ENCODE data around the gene PGC.

The PGC gene

GRCh38 chr6:41733707-41734665 lies 13.2 kb downstream of the PGC start:
- peak overlapping the region; percentile 10 for H3K27ac ChIP-seq (ENCODE audit: low read depth, low read length)
- peak overlapping the region; percentile 76 for H3K4me3 ChIP-seq (ENCODE audit: low read depth, low read length)
- H3K36me3 ChIP-seq (ENCODE audit: control insufficient read depth, insufficient read depth, low read length), result no peaks in the 10 kb centered on the region
- peaks cover 40% of the 10 kb centered on the region for H3K4me1 ChIP-seq (ENCODE audit: control insufficient read depth, insufficient read depth, low read length)
- peaks cover 2% of the 10 kb centered on the region; the same call in 1 of the 2 replicates for H3K27me3 ChIP-seq (ENCODE audit: control insufficient read depth, insufficient read depth, low read length)
- H3K9me3 ChIP-seq (ENCODE audit: control insufficient read depth, insufficient read depth, low read length), result no peaks in the 10 kb centered on the region
- H3K9ac ChIP-seq (ENCODE audit: low read depth, low read length), result no peak overlapping the region

- no peaks in the 10 kb centered on the region for H3K9me3 ChIP-seq (ENCODE audit: control insufficient read depth, insufficient read depth, low read length)
- no peaks in the 10 kb centered on the region for H3K36me3 ChIP-seq (ENCODE audit: control insufficient read depth, insufficient read depth, low read length)
- peak overlapping the region; percentile 76 for H3K4me3 ChIP-seq (ENCODE audit: low read depth, low read length)
- H3K9ac ChIP-seq (ENCODE audit: low read depth, low read length), result no peak overlapping the region
- peaks cover 44% of the 10 kb centered on the region for H3K4me1 ChIP-seq (ENCODE audit: control insufficient read depth, insufficient read depth, low read length)
- peak overlapping the region; percentile 10 for H3K27ac ChIP-seq (ENCODE audit: low read depth, low read length)
- peaks cover 2% of the 10 kb centered on the region; the same call in 1 of the 2 replicates for H3K27me3 ChIP-seq (ENCODE audit: control insufficient read depth, insufficient read depth, low read length)
Measured at GRCh38 chr6:41733360-41733706, 13.9 kb downstream of the PGC start.

- Histone ChIP-seq H3K4me1 (ENCODE audit: control insufficient read depth, insufficient read depth, low read length) (peaks cover 47% of the 10 kb centered on the region), H3K4me3 (ENCODE audit: low read depth, low read length) (peak overlapping the region; percentile 76), H3K9ac (ENCODE audit: low read depth, low read length) (no peak overlapping the region), H3K9me3 (ENCODE audit: control insufficient read depth, insufficient read depth, low read length) (no peaks in the 10 kb centered on the region), H3K36me3 (ENCODE audit: control insufficient read depth, insufficient read depth, low read length) (no peaks in the 10 kb centered on the region), H3K27me3 (ENCODE audit: control insufficient read depth, insufficient read depth, low read length) (peaks cover 2% of the 10 kb centered on the region; the same call in 1 of the 2 replicates), H3K27ac (ENCODE audit: low read depth, low read length) (no peak overlapping the region)
Measured at GRCh38 chr6:41732591-41733359, 14.4 kb downstream of the PGC start.

- Histone ChIP-seq H3K4me1 (ENCODE audit: control insufficient read depth, insufficient read depth, low read length) (peaks cover 47% of the 10 kb centered on the region), H3K36me3 (ENCODE audit: control insufficient read depth, insufficient read depth, low read length) (no peaks in the 10 kb centered on the region), H3K4me3 (ENCODE audit: low read depth, low read length) (no peak overlapping the region), H3K27me3 (ENCODE audit: control insufficient read depth, insufficient read depth, low read length) (peaks cover 2% of the 10 kb centered on the region; the same call in 1 of the 2 replicates), H3K9me3 (ENCODE audit: control insufficient read depth, insufficient read depth, low read length) (no peaks in the 10 kb centered on the region), H3K27ac (ENCODE audit: low read depth, low read length) (no peak overlapping the region), H3K9ac (ENCODE audit: low read depth, low read length) (no peak overlapping the region)
Measured at GRCh38 chr6:41732149-41732548, 15.0 kb downstream of the PGC start.

- Histone ChIP-seq H3K27me3 (ENCODE audit: control insufficient read depth, insufficient read depth, low read length) (peaks cover 2% of the 10 kb centered on the region; the same call in 1 of the 2 replicates), H3K9me3 (ENCODE audit: control insufficient read depth, insufficient read depth, low read length) (no peaks in the 10 kb centered on the region), H3K27ac (ENCODE audit: low read depth, low read length) (no peak overlapping the region), H3K4me3 (ENCODE audit: low read depth, low read length) (no peak overlapping the region), H3K36me3 (ENCODE audit: control insufficient read depth, insufficient read depth, low read length) (no peaks in the 10 kb centered on the region), H3K4me1 (ENCODE audit: control insufficient read depth, insufficient read depth, low read length) (peaks cover 47% of the 10 kb centered on the region), H3K9ac (ENCODE audit: low read depth, low read length) (no peak overlapping the region)
Measured at GRCh38 chr6:41731561-41732086, 15.6 kb downstream of the PGC start.

GRCh38 chr6:41730531-41731436 lies 16.4 kb downstream of the PGC start:
- Histone ChIP-seq H3K4me1 (ENCODE audit: control insufficient read depth, insufficient read depth, low read length) (peaks cover 44% of the 10 kb centered on the region), H3K27ac (ENCODE audit: low read depth, low read length) (no peak overlapping the region), H3K36me3 (ENCODE audit: control insufficient read depth, insufficient read depth, low read length) (no peaks in the 10 kb centered on the region), H3K9ac (ENCODE audit: low read depth, low read length) (no peak overlapping the region), H3K4me3 (ENCODE audit: low read depth, low read length) (no peak overlapping the region), H3K27me3 (ENCODE audit: control insufficient read depth, insufficient read depth, low read length) (peaks cover 2% of the 10 kb centered on the region; the same call in 1 of the 2 replicates), H3K9me3 (ENCODE audit: control insufficient read depth, insufficient read depth, low read length) (no peaks in the 10 kb centered on the region)

GRCh38 chr6:41729624-41730023 lies 17.6 kb downstream of the PGC start:
- Histone ChIP-seq H3K4me1 (ENCODE audit: control insufficient read depth, insufficient read depth, low read length) (peaks cover 42% of the 10 kb centered on the region), H3K9me3 (ENCODE audit: control insufficient read depth, insufficient read depth, low read length) (no peaks in the 10 kb centered on the region), H3K9ac (ENCODE audit: low read depth, low read length) (no peak overlapping the region), H3K36me3 (ENCODE audit: control insufficient read depth, insufficient read depth, low read length) (no peaks in the 10 kb centered on the region), H3K4me3 (ENCODE audit: low read depth, low read length) (no peak overlapping the region), H3K27me3 (ENCODE audit: control insufficient read depth, insufficient read depth, low read length) (peaks cover 2% of the 10 kb centered on the region; the same call in 1 of the 2 replicates), H3K27ac (ENCODE audit: low read depth, low read length) (no peak overlapping the region)

- no peak overlapping the region for H3K9ac ChIP-seq (ENCODE audit: low read depth, low read length)
- no peak overlapping the region for H3K27ac ChIP-seq (ENCODE audit: low read depth, low read length)
- H3K9me3 ChIP-seq (ENCODE audit: control insufficient read depth, insufficient read depth, low read length), result no peaks in the 10 kb centered on the region
- no peak overlapping the region for H3K4me3 ChIP-seq (ENCODE audit: low read depth, low read length)
- H3K27me3 ChIP-seq (ENCODE audit: control insufficient read depth, insufficient read depth, low read length), result peaks cover 2% of the 10 kb centered on the region; the same call in 1 of the 2 replicates
- peaks cover 45% of the 10 kb centered on the region for H3K4me1 ChIP-seq (ENCODE audit: control insufficient read depth, insufficient read depth, low read length)
- no peaks in the 10 kb centered on the region for H3K36me3 ChIP-seq (ENCODE audit: control insufficient read depth, insufficient read depth, low read length)
Measured at GRCh38 chr6:41728954-41729353, 18.2 kb downstream of the PGC start.

- Histone ChIP-seq H3K36me3 (ENCODE audit: control insufficient read depth, insufficient read depth, low read length) (no peaks in the 10 kb centered on the region), H3K9me3 (ENCODE audit: control insufficient read depth, insufficient read depth, low read length) (no peaks in the 10 kb centered on the region), H3K4me3 (ENCODE audit: low read depth, low read length) (no peak overlapping the region), H3K4me1 (ENCODE audit: control insufficient read depth, insufficient read depth, low read length) (peaks cover 47% of the 10 kb centered on the region), H3K27me3 (ENCODE audit: control insufficient read depth, insufficient read depth, low read length) (peaks cover 2% of the 10 kb centered on the region; the same call in 1 of the 2 replicates), H3K9ac (ENCODE audit: low read depth, low read length) (no peak overlapping the region), H3K27ac (ENCODE audit: low read depth, low read length) (no peak overlapping the region)
Measured at GRCh38 chr6:41728073-41728936, 18.9 kb downstream of the PGC start.

All from HUES48 (cell line).